ENCODE data around the gene PSMD1.
"Not testable (repeated sequence)": the region's sequence is repeated elsewhere in the genome, so short reads cannot be mapped to it uniquely, and the experiment has no call there.

PSMD1 gene

GRCh38 chr2:231056453-231057416, at the start of gene PSMD1:
PSMD1 (plus strand) TSS chr2:231056867; CDS start chr2:231057026, 159 bp downstream.
- DNase-seq, result peak; percentile 97

GRCh38 chr2:231007286-231008098, 49.2 kb upstream of the PSMD1 start:
- no peak for DNase-seq

DNA sequence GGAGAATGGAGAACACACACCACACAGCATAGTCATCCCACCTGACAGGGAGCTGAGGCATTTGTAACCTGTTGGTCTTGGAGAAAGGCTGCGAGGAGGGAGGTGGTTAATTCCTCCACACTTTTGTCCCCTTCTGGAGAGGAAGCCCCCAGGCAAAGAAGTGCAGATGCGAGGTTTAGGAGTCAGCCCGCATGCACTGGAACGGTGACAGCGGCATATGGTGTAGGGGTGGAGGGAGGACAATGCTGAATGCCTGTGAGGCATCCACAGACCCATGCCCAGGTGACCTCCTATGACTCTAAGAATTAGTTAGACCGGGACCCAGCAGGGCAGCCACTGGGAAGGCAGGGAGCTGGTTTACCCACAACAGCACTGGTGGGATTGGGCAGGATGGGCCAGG, 48.5 kb upstream of the PSMD1 start:
- DNase-seq, result no peak

DNA sequence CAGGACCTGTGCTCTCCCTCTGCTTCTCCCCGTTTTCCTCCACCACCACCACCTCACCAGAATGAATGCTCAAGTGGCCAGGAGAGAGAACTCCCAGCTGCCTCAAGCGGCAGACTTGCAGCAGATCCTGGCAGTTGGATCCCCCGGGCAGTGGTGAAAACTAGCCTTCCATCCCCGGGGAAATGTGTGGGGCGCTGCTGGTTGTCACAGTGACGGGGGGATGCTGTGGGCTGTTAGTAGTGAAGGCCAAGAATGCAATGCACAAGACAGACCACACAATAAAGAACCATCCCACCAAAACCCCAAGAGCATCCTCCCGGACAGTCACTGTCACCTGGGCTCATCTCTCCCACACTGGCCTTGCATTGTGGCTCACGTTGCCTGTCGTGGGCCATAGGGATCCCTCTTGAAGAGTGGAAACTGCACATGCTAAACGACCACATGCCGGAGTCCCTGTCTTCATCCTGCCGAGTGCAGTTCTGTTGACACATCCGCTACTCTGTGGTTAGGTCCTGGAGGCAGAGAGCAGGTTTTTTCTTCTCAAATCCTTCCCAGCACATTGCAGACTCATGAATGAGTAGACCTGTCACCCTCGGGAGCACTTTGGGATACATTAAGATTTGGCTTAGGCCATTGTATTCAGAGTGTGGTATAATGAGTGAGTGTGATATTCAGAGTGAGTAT, 47.3 kb upstream of the PSMD1 start:
- no peak for DNase-seq

GRCh38 chr2:231010201-231010730, 46.4 kb upstream of the PSMD1 start:
- no peak for DNase-seq

GRCh38 chr2:231011526-231011925, 45.1 kb upstream of the PSMD1 start:
- no peak for DNase-seq

- DNase-seq, result no peak
Observed at GRCh38 chr2:231012463-231012862, 44.2 kb upstream of the PSMD1 start.

GRCh38 chr2:231013820-231014219, 42.8 kb upstream of the PSMD1 start:
- DNase-seq, result no peak

DNA sequence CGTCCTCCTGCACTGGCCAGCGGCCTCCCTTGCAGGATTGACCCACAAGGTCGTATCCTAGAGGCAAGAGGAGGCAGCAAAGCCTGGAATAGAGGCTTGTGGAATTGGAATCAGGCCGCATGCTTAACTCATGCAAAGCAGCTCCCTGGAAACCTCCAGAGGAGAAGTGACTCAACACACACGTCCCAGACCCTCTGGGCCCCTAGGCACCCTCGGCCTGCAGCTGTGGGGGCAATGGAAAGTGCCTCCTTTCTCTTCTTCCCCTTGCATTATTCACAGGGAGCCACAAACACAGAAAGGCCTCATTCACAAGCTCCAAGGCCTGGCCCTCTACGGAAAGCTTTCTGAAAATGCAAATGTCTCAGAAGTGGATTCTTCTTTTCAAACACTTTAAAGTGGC, 41.2 kb upstream of the PSMD1 start:
- no peak for DNase-seq

GRCh38 chr2:231015926-231016325, 40.7 kb upstream of the PSMD1 start:
- no peak for DNase-seq

DNA sequence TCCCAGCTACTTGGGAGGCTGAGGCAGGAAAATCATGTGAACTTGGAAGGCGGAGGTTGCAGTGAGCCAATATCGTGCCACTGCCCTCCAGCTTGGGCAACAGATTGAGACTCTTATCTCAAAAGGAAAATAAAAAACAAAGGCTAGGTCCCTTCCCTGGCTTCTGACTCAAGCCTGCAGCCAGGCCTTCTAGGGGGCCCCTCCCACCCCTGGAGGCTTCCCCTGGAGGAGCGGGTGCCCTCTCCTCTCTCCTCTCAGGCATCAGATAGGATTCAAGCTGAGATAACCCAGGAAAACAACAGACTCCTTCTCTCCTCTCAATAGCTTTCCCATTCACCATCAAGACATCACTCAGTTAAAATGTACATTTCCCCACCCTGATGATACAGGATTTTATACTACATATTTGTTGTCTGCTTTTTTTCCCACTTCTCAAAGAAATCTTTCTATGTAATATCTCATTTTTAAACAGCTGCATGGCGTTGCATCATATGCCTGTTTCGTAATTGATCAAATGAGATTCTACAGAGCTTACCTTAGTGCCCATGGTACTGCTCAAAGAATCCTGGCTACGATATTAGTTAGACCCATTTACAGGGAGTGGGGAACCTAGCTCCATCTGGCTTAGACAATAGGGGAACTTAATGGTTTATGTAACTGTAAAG, 40.0 kb upstream of the PSMD1 start:
- no peak for DNase-seq

DNA sequence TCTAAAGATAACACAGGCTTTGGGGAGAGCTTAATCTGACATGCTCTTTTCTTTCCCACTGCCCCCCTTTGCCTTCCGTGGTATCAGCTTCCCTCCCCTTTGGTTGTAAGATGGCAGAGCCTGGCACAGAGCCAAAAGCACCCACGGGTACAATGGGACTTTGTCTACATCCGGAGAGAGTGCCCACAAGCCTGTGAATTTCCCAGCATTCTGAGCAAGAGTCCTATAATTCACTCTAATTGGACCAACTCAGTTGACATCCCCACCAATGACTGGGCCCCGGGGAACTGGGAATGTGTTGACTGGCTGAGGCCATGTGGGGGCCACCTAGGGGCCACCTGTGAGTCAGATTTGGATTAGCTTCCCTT, 39.5 kb upstream of the PSMD1 start:
- peak; percentile 36 for DNase-seq

- no peak for DNase-seq
Observed at GRCh38 chr2:231018184-231018583, 38.5 kb upstream of the PSMD1 start.

- DNase-seq, result not testable (repeated sequence)
Observed at GRCh38 chr2:231025059-231025458, 31.6 kb upstream of the PSMD1 start.

DNA sequence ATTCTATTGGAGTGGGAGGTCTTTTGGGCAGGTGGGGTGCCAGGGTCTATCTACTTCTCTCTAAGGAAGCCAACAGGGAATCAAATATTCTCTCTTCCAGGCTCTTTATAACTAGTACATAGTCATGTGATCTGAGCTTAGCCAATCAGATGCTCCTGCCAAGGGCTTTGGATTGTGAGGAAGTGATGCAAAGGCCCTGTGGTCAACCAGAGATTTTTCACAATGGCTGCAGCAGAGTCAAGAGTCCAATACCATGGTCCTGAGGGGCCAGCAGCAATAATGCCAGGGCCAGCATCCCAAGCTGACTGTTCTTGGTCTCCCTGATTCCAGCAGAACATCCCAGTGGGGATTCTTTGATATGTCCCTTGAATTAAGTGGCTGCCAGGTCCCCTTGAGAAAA, 27.8 kb upstream of the PSMD1 start:
- no peak for DNase-seq

- DNase-seq, result no peak
Observed at GRCh38 chr2:231029563-231029962, 27.1 kb upstream of the PSMD1 start.

DNA sequence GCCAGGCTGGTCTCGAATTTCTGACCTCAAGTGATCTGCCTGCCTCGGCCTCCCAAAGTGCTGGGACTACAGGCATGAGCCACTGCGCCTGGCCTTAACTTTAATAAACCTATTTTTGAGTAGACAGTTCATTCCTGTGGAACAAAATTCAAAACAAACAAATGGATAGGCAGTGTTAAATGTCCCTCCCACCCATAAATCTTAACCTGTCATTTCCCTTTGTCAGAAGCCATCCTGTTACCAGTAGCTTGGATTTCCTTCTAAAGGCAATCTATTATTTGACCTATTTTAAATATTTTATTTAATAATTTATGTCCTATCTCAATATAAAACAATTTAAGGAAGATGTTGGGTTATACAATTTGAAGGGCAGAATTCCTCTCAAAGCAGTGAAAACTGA, 25.9 kb upstream of the PSMD1 start:
- DNase-seq, result no peak

DNA sequence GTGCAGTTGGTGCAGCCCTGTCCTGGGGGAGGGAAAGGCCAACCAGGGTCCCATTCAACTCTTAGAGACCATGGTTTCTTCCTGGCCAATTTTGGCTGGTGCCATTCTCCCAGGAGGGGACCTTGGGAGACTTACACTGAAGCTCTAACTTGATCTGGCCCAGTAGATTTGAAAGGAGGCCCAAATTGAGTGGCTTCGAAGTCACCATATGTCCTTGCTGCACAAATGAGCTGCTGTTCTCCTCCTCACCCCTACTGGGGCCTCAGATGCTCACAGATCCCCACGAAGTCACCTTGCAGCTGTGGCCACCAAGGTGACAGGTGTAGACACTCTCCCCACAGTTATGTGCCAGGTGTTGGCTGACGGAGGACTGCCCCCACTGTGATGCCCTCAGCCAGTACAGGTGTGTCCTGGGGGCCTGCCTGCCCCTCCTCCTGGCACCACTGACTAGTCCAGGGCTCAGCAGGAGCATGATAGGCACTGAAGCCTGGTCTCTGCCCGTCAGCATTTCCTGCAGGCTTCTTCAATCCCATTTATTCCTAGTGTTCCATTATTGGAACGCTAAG, 24.0 kb upstream of the PSMD1 start:
- DNase-seq, result no peak

DNA sequence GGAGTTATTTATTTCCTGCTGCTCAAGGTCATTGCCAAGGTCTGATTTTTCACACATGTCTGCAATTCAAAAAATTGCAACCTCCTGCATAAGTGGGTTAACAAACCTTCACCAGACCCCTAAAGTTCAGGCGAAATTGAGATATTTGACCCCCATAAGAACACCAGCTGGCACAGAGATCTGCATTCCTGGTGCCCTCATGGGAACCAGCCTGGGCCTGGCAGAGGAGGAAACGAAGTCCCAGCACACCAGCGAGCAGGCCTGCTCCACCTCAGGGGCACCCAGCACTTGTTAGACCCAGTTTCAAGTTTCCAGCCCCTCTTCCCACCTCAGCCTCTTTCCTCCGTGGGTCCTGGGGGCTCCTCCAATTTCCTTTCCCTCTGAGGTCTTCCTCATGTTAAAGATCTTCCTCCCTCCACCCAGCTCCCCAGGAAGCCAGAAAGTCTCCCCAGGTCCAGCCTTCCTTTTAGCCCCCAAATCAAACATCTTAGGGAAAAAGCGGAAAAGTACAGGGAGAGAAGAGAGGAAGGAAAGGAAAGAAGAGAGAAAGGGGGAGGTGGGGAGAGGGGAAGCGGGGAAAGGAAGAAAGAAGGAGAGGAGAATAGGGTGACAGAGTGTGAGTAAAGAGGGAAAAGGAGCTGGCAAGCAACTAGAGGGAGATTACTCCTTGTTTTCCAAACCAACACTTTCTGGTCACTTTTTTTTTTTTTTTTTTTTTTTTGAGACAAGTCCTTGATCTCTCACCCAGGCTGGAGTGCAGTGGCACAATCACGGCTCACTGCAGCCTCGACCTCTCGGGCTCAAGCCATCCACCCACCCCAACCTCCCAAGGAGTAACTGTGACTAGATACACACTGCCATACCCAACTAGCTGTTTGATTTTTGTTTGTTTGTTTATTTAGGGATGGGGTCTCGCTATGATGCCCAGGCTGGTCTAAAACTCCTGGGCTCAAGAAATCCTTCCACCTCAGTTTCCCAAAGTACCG, 23.2 kb upstream of the PSMD1 start:
- DNase-seq, result no peak

DNA sequence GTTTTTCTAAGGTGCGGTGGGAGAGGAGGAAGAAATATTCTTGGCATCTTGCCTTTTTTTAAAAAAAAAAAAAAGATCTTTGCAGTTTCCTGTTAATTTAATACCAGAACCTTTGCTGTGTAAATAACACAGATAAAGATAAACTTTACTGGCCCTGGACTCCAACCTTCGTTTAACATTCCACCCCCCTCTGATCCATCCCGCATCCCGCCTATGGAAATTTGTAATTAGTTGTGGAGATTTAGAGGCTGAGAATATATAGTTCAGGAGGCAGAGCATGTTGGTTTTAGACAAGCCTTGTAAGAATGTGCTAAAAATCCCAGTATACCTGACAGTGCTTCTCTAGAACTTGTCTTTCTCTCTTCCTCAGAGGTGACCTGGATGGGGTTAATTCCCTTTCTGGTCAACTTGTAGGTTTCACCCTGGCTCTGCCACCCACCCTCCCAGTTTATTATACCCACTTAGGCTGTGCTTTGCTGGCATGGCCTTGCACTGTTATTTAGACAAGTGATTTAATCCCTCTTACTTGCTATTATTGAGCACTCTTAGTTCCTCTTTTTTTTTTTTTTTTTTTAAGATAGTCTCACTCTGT, 22.3 kb upstream of the PSMD1 start:
- DNase-seq, result no peak
